ENCODE measurements around the gene COG2. TPM values are rescaled to one million over a fixed set of nuclear protein-coding genes. Genes with fewer than 3 reads are reported as not detected.

The COG2 gene
- total and polyA plus RNA-seq, 2 of the 13 experiments (the other 11 are each of a cell fraction or from before 2014, with no cell fraction given): 16.8 to 36.3 TPM

DNA sequence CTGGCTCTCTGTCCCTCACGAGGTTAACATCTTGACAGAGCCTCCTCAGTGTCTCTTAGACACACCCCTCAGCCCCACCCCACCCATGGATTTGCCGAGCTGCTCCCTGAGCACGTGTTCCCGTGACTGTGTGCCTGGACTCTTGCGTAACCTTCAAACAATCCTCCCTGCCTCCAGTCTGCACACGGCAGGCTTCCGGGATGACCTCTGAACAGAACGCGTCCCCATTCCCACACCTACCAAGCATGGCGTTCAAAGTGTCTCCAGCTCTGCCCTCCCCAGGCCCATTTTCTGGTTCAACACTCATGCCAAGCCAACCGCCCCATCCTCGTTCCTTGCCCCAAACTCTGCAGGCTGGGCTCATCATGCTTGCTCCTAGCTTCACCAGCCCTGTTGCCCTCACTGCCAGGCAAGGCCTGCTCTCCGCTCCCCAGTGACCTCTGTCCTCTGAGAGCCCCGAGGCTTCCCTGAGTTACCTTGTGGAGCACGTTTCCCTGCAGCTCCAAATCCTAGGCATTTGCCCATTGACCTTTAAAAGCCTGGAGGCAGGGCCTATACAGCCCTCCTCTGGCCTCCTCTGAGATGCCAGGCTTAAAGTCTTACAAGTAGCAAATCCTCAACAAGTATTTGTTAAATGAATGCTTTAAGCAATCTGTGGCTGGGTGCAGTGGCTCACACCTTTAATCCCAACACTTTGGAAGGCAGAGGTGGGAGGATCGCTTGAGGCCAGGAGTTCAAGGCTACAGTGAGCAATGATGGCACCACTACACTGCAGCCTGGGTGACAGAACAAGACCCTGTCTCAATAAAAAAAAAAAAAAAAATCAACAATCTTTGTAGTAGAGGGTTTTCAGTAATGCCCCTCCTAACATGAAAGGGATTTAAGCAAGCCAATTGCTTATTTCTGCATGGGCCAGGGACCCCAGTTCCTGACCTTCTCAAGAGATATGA lies 66.6 kb downstream of the COG2 start (continued):
- TF ChIP-seq TRAFD1 (CRISPR knock-in tag; IDR thresholded peaks at IDR 0.05; ENCODE audit: borderline replicate concordance) (peak; percentile 75; the same call in 1 of the 2 replicates), ZSCAN12 (CRISPR knock-in tag; IDR thresholded peaks at IDR 0.05) (no peak), ZMYM3 (CRISPR knock-in tag; IDR thresholded peaks at IDR 0.05) (peak; percentile 65), NCOA2 (CRISPR knock-in tag; IDR thresholded peaks at IDR 0.05) (peak; percentile 92), ZSCAN25 (CRISPR knock-in tag; IDR thresholded peaks at IDR 0.05) (peak; percentile 88), ZNF460 (CRISPR knock-in tag; IDR thresholded peaks at IDR 0.05; ENCODE audit: borderline replicate concordance) (peak; percentile 45; the same call in 1 of the 2 replicates), ZFY (CRISPR knock-in tag; IDR thresholded peaks at IDR 0.05) (peak; percentile 76), RFXANK (CRISPR knock-in tag; IDR thresholded peaks at IDR 0.05) (no peak), JDP2 (CRISPR knock-in tag; IDR thresholded peaks at IDR 0.05; ENCODE audit: borderline replicate concordance) (peak; percentile 34; the same call in 1 of the 2 replicates)
- TF ChIP-seq, protein P1, sequence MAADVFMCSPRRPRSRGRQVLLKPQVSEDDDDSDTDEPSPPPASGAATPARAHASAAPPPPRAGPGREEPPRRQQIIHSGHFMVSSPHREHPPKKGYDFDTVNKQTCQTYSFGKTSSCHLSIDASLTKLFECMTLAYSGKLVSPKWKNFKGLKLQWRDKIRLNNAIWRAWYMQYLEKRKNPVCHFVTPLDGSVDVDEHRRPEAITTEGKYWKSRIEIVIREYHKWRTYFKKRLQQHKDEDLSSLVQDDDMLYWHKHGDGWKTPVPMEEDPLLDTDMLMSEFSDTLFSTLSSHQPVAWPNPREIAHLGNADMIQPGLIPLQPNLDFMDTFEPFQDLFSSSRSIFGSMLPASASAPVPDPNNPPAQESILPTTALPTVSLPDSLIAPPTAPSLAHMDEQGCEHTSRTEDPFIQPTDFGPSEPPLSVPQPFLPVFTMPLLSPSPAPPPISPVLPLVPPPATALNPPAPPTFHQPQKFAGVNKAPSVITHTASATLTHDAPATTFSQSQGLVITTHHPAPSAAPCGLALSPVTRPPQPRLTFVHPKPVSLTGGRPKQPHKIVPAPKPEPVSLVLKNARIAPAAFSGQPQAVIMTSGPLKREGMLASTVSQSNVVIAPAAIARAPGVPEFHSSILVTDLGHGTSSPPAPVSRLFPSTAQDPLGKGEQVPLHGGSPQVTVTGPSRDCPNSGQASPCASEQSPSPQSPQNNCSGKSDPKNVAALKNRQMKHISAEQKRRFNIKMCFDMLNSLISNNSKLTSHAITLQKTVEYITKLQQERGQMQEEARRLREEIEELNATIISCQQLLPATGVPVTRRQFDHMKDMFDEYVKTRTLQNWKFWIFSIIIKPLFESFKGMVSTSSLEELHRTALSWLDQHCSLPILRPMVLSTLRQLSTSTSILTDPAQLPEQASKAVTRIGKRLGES (CRISPR knock-in tag; IDR thresholded peaks at IDR 0.05; ENCODE audit: borderline replicate concordance): peak; percentile 92; the same call in 1 of the 2 replicates
- TF ChIP-seq, protein P2, sequence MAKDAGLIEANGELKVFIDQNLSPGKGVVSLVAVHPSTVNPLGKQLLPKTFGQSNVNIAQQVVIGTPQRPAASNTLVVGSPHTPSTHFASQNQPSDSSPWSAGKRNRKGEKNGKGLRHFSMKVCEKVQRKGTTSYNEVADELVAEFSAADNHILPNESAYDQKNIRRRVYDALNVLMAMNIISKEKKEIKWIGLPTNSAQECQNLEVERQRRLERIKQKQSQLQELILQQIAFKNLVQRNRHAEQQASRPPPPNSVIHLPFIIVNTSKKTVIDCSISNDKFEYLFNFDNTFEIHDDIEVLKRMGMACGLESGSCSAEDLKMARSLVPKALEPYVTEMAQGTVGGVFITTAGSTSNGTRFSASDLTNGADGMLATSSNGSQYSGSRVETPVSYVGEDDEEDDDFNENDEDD (CRISPR knock-in tag; IDR thresholded peaks at IDR 0.05; ENCODE audit: borderline replicate concordance): peak; percentile 81; the same call in 1 of the 2 replicates
- TF ChIP-seq, protein P3, sequence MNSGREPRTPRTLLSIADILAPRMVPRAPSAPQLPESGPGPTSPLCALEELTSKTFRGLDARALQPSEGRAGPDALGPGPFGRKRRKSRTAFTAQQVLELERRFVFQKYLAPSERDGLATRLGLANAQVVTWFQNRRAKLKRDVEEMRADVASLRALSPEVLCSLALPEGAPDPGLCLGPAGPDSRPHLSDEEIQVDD (CRISPR knock-in tag; IDR thresholded peaks at IDR 0.05; ENCODE audit: borderline replicate concordance): no peak
- TF ChIP-seq, protein P4, sequence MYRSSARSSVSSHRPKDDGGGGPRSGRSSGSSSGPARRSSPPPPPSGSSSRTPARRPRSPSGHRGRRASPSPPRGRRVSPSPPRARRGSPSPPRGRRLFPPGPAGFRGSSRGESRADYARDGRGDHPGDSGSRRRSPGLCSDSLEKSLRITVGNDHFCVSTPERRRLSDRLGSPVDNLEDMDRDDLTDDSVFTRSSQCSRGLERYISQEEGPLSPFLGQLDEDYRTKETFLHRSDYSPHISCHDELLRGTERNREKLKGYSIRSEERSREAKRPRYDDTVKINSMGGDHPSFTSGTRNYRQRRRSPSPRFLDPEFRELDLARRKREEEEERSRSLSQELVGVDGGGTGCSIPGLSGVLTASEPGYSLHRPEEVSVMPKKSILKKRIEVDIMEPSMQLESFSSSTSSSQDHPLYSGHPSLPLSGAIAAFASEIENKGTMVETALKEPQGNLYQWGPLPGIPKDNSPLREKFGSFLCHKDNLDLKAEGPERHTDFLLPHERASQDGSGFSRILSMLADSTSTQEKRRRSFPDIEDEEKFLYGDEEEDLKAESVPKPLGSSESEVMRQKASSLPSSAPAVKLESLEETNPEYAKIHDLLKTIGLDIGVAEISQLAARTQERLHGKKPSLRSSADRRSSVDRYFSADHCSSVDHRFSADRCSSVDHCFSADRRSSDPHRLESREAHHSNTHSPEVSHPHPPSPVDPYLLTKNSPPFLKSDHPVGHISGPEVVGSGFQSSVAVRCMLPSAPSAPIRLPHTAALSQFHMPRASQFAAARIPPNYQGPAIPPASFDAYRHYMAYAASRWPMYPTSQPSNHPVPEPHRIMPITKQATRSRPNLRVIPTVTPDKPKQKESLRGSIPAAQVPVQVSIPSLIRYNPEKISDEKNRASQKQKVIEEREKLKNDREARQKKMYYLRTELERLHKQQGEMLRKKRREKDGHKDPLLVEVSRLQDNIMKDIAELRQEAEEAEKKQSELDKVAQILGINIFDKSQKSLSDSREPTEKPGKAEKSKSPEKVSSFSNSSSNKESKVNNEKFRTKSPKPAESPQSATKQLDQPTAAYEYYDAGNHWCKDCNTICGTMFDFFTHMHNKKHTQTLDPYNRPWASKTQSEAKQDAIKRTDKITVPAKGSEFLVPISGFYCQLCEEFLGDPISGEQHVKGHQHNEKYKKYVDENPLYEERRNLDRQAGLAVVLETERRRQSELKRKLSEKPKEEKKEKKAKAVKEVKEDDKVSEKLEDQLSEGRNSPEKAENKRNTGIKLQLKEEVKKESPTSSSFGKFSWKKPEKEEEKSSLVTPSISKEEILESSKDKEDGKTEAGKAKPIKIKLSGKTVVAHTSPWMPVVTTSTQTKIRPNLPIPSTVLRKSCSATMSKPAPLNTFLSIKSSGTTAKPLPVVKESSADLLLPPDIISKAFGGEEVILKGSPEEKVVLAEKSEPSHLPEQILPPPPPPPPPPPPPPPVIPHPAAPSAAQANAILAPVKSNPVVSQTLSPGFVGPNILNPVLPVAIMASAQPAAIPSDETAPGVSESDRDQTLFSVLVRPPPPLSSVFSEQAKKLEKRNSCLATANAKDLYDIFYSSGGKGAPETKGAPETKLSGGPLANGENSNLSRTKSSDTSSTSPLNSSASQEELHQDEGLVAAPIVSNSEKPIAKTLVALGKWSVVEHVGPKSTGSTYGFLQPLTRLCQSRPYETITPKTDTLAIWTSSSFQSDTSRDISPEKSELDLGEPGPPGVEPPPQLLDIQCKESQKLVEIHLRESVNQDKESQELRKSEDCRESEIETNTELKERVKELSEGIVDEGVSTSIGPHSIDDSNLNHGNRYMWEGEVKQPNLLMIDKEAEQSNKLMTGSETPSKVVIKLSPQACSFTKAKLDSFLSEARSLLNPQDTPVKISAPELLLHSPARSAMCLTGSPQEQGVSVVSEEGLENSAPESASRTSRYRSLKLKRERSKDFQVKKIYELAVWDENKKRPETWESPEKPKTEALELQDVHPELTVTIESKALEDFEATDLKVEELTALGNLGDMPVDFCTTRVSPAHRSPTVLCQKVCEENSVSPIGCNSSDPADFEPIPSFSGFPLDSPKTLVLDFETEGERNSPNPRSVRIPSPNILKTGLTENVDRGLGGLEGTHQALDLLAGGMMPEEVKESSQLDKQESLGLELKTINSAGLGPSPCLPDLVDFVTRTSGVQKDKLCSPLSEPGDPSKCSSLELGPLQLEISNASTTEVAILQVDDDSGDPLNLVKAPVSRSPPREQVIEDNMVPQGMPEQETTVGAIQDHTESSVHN (CRISPR knock-in tag; IDR thresholded peaks at IDR 0.05): no peak
